ENCODE data around the gene RASA2.

The RASA2 gene

DNA sequence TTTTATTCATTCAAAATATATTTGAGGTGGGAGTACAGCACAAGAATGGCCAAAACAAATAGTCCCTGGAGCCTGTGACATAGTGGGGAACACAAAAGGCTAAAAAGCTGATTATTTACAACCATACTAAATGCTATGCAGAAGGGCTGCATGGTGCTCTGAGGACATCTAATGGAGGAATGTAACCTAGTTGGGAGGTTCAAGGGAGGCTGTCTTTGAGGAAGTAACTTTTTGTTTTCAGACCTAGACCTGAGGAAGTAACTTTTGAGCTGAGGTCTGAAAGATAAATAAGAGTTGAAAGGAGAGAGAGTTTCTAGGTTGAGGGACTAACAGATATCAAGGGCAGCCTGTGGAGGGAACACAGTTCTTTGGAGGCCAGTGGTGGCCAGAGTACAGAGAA, 34.8 kb upstream of the RASA2 start:
- H3K9me3 Mint-ChIP-seq = no peaks in the 10 kb centered on the region
- DNase-seq (peak; percentile 27 to 43), ATAC-seq (peak; percentile 85)
- no peaks in the 10 kb centered on the region for H3K27me3 Mint-ChIP-seq
- H3K4me1 Mint-ChIP-seq = peaks cover 19% of the 10 kb centered on the region
- no peak overlapping the region for H3K27ac Mint-ChIP-seq
- H3K4me3 Mint-ChIP-seq = no peak overlapping the region

DNA sequence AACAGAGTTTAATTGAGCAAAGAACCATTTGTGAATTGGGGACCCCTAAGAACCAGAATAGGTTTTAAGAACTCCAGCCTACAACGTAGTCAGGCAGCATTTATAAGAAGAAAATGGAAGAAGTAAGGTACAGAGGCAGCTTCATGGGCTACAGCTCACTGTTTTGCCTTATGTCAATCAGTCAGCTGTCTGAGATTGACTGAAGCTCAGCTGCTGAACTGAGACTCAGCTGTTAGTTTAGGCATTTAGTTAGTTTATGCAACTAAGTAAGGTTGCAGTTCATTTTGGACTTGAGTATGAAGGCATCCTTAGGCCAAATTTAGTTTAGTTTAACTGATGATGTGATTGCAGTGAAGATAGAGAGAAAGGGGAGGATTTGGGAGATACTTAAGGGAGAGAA, 34.1 kb upstream of the RASA2 start:
- H3K4me3 Mint-ChIP-seq = no peak overlapping the region
- H3K4me1 Mint-ChIP-seq = peaks cover 19% of the 10 kb centered on the region
- H3K27ac Mint-ChIP-seq = no peak overlapping the region
- ATAC-seq = no peak
- H3K27me3 Mint-ChIP-seq = no peaks in the 10 kb centered on the region
- no peak for DNase-seq
- H3K9me3 Mint-ChIP-seq = no peaks in the 10 kb centered on the region

DNA sequence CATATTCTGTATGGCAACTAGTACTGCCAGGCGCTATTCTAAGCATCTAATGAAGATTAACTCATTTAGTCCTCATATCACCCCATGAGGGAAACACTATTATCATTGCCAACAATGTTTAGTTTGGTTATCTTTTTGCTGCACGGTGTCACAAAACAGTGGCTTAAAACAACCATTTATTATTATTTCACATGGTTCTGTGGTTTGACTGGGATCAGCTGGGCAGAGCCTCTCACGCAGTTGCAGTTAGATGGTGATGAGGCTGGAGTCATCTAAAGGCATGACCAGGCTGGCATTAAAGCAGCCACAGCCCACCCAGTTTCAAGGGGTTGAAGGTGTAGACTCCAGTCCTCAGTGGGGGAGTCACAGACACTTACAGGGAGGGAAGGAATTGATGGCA, 32.8 kb upstream of the RASA2 start:
- Mint-ChIP-seq H3K4me1 (peaks cover 19% of the 10 kb centered on the region), H3K4me3 (no peak overlapping the region), H3K9me3 (no peaks in the 10 kb centered on the region), H3K27me3 (no peaks in the 10 kb centered on the region), H3K27ac (no peak overlapping the region)
- DNase-seq (no peak), ATAC-seq (no peak)

DNA sequence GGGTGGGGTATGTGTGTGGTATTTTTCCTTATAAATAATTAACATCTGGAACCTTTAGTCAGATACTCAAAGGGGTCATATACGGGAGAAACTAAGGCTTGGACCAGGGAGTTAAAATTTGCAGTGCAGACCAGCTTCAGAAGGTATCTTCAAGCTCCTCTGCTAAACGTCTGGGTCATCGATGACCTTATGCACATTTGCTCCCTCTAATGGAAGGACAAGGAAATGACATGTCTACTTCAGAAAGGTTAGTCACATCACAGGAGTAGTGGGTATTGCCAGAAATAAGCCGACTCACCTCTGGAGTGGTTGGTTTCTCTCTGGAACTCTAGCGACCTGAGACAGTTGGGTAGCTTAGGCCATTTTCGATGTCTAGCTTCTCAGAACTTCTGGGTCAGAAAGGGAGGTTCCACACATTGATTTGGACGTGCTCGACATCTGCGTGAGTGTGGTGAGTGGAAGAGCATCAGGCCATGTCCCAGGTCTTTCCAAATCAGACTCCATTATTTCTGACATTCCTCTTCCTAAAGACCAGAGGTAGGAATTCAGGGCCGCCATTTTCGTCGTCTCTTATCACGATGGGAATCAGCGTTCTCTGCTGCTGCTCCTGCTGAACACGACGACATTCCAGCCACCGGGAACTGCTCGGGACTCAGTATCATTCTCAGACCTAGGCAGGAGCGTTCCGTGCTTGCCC, 31.8 kb upstream of the RASA2 start:
- Mint-ChIP-seq H3K9me3 (no peaks in the 10 kb centered on the region), H3K4me1 (peaks cover 15% of the 10 kb centered on the region), H3K27me3 (no peaks in the 10 kb centered on the region), H3K27ac (no peak overlapping the region), H3K4me3 (peak overlapping the region in 1 of 2 donors; percentile 24)
- DNase-seq (peak; percentile 39 to 47), ATAC-seq (peak; percentile 87)

DNA sequence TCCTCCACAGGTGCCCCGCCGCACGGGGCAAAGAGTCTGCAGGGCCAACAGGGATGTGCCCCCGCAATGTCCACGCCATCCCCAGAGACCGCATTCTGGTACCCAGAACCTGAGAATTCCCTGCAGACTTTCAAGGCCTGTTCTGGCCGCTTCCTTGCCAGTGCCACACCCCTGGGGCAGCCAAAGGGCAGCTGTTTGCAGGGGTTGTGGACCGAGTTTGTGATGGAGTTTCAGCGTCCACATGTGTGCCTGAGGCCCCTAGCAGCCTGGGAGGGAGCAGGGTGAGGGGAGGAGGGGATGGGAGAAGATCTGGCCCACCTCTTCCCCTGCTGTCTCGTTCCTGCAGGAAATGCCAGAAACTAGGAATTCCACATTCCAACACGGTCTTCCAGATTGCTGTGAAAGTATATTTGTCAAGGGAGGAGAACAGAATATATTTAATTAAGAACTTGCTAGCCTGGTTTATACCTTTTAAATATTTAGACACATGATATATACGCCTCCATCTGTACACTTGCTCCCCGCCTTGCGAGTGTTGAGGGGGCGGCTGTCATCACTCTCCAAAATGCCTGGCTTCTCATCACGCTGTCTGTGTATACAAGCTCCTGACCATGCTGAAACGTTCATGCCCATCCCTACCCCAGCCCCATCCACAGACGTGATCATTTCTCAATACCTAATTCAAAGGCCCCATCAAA, 31.1 kb upstream of the RASA2 start:
- ATAC-seq (no peak), DNase-seq (no peak)
- H3K9me3 Mint-ChIP-seq = no peaks in the 10 kb centered on the region
- H3K4me3 Mint-ChIP-seq = no peak overlapping the region
- no peaks in the 10 kb centered on the region for H3K27me3 Mint-ChIP-seq
- H3K27ac Mint-ChIP-seq = no peak overlapping the region
- H3K4me1 Mint-ChIP-seq = peaks cover 22% of the 10 kb centered on the region

DNA sequence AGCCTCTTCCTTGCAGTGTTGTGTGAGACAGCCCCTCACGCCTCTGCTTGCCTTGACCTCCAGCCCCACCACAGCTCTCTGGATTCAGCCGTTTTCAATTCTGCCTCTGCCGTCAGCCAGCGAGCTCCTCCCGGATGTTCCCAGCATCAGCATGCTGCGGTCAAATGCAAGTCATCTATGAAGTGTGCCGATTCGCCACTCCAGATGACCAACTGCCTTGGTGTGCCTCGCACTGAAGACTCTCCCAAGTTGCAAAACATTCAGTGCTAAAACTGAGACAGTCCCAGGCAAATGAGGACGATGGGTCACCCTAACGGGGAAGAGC, 30.6 kb upstream of the RASA2 start:
- Mint-ChIP-seq H3K27me3 (no peaks in the 10 kb centered on the region), H3K27ac (no peak overlapping the region), H3K9me3 (no peaks in the 10 kb centered on the region), H3K4me1 (peaks cover 24% of the 10 kb centered on the region), H3K4me3 (no peak overlapping the region)
- DNase-seq (no peak), ATAC-seq (no peak)

DNA sequence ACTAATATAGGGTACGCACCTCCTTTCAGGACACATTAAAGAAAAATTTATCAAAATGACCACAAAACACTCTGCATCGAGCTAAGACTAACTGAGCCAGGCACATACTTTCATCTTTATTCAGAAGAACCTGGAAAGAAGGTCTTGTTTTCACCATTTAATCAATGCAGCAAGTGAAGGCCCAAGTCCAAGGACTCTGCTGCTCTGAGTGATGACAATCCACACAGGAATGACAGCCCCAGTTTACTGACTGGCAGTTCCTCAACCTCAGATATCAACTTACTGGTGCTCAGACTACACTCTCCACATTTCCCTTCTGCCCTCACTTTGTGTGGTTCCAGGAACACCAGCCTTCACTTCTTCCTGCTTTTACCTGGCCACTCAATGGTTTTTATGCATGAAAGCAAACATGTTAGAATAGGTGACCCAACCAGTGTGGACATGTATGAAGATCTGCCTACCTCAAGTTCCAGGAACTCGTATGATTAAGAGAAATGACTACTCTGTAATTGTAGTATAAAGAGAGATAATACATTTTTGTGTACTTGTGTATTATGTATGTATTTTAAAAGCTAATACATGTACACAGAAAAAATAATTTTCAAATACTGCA, 29.1 kb upstream of the RASA2 start:
- Mint-ChIP-seq H3K4me1 (peaks cover 24% of the 10 kb centered on the region), H3K27me3 (no peaks in the 10 kb centered on the region), H3K9me3 (peaks cover 0 to 3% of the 10 kb centered on the region in 2 donors), H3K27ac (peak overlapping the region in 1 of 2 donors; percentile 61), H3K4me3 (no peak overlapping the region)
- ATAC-seq = no peak
- DNase-seq = no peak

DNA sequence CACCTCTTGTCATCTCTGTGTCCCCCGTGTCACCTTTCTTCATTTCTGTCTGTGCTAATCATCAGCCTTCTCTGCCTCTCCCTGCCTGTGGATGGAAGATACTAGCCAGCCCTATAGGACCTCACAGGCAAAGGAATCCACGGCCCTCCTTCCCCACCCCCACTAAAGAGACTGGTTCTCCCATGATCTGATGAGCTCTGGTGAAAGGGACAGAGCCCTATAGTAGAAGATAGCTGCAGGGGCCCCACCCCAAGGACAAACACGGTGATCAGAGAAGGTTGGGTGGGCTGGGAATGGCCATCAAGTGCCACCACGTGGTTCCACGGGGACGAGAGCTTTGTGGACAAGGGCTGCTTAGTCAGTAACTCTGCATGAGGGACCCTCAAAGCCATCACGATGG, 27.8 kb upstream of the RASA2 start:
- Mint-ChIP-seq H3K9me3 (peaks cover 4 to 6% of the 10 kb centered on the region in 2 donors), H3K27ac (no peak overlapping the region), H3K27me3 (no peaks in the 10 kb centered on the region), H3K4me1 (peaks cover 24% of the 10 kb centered on the region), H3K4me3 (no peak overlapping the region)
- ATAC-seq (no peak), DNase-seq (no peak)

DNA sequence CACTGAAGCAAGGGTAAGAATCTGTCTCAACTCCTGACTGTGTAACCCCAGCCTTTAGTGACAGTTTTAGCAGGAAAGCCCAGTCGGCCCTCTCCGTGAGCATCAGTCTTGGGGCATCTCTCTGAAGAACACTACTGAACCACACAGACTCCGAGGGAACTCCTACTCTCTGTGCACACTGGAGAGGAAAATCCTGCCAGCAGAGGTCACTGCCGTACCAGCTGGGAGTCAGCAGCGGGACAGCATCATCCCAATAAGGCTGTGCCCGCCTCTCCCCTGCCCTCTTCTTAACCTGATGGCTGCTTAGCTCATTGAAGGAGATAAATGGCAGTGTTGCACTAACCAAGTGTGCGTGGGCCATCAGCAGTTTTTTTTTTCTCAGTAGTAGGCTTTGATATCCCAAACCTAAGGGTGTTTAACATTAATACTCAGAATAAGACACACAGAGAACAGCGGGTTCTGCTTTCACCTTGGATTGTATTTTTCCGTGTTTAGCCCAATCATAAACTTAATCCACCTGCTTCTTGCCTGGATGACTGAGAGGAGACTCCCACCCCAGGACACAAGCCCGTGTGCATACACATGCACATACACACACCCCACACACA, 26.6 kb upstream of the RASA2 start:
- ATAC-seq = peak; percentile 100

DNA sequence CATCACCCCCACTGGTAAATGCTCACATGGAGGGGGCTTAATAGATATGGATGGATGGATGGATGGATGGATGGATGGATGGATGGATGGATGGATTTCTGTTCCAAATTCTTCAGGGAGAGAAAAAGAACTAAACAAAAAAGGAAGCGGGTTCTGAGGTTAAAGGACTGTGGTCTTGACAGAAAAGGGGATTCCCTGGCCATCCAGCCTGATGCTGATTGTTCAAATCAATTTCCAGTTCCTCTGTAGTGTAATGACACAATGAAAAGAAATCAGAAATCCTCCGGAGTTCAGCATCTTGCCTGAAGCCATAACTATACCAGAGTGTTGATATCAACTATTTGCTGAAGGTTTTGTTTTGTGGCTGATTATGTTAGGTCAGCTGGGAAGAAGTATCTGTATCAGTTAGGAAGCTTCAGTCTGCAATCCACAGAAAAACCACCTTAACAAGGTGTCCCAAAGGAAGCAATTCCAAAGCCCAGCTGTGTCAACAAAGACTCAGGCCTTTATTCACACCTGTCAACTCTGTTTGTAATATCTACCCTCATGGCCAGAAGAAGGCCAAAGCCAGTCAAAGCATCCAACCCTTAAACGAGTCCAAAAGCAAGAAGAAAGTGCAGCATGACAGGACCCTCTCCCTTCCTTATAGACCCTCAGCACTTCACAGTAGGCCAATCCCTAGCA, 24.5 kb upstream of the RASA2 start:
- DNase-seq (no peak), ATAC-seq (no peak)
- peaks cover 13% of the 10 kb centered on the region for H3K4me1 Mint-ChIP-seq
- H3K27me3 Mint-ChIP-seq = no peaks in the 10 kb centered on the region
- H3K4me3 Mint-ChIP-seq = no peak overlapping the region
- no peak overlapping the region for H3K27ac Mint-ChIP-seq
- H3K9me3 Mint-ChIP-seq = peaks cover 10 to 21% of the 10 kb centered on the region in 2 donors

More for the DNA sequence above, 26.6 kb upstream of the RASA2 start:
- Mint-ChIP-seq H3K9me3 (peaks cover 10 to 17% of the 10 kb centered on the region in 2 donors), H3K4me1 (peaks cover 14% of the 10 kb centered on the region), H3K4me3 (no peak overlapping the region), H3K27ac (peak overlapping the region in 1 of 2 donors; percentile 17), H3K27me3 (no peaks in the 10 kb centered on the region)
- DNase-seq = peak; percentile 81 to 85

DNA sequence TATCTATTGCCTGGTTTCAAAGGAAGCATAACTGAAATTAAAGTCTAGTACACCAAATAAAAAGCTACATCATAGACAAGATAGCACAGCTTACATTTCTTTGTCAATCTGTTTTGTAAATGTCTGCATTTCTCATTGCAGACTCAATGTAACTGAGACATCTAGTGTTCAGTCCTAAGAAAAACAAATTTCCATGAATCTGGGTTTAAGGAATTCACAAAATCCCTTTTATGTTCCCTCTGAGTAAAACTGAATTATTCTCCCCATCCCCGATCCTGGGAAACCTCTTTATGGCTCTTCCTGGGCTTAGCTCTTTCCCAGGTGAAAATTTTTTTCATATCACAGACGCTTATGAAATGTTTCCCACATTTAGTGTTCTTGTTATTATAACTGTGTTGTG, 21.6 kb upstream of the RASA2 start:
- no peak overlapping the region for H3K27ac Mint-ChIP-seq
- no peaks in the 10 kb centered on the region for H3K27me3 Mint-ChIP-seq
- no peak for DNase-seq

DNA sequence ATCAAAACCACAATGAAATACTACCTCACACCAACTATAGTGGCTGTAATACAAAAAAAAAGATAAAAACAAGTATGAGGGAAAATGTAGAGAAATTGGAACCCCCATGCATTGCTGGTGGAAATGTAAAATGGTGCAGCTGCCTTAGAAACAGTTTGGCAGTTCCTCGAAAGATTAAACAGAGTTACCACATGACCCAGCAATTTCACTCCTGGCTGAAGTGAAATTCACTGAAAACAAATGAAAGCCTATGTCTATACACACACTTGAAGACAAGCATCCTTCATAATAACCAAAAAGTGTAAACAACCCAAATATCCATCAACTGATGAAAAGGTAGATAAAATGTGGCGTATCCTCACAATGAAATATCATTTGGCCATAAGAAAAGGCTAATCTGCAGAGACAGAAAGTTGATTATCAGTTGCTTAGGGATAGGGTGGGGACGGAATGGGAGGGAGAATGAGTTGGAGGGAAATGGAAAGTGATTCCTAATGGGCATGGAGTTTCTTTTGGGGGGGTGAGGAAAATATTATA, 20.1 kb upstream of the RASA2 start:
- no peak overlapping the region for H3K27ac Mint-ChIP-seq
- no peaks in the 10 kb centered on the region for H3K27me3 Mint-ChIP-seq
- H3K9me3 Mint-ChIP-seq = peaks cover 13 to 21% of the 10 kb centered on the region in 2 donors
- no peaks in the 10 kb centered on the region for H3K4me1 Mint-ChIP-seq
- DNase-seq (no peak), ATAC-seq (no peak)
- no peak overlapping the region for H3K4me3 Mint-ChIP-seq

More for the DNA sequence above, 21.6 kb upstream of the RASA2 start:
- H3K4me1 Mint-ChIP-seq = peaks cover 8% of the 10 kb centered on the region
- H3K9me3 Mint-ChIP-seq = peaks cover 13 to 21% of the 10 kb centered on the region in 2 donors
- no peak for ATAC-seq
- H3K4me3 Mint-ChIP-seq = no peak overlapping the region

DNA sequence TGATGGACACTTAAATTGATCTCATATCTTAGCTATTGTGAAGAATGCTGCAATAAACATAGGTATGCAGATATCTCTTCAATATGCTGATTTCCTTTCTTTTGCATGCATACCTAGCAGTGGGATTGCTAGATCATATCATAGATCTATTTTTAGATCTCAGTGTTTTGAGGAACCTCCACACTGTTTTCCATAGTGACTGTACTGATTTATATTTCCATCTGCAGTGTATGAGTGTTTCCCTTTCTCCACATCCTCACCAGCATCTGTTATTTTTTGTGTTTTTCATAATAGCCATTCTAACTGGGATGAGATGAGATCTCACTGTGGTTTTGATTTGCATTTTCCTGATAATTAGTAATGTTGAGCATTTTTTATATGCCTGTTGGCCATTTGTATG, 17.1 kb upstream of the RASA2 start:
- Mint-ChIP-seq H3K4me1 (peaks cover 4% of the 10 kb centered on the region), H3K9me3 (peaks cover 4 to 8% of the 10 kb centered on the region in 2 donors), H3K27me3 (no peaks in the 10 kb centered on the region), H3K27ac (no peak overlapping the region), H3K4me3 (no peak overlapping the region)
- DNase-seq (no peak), ATAC-seq (no peak)

DNA sequence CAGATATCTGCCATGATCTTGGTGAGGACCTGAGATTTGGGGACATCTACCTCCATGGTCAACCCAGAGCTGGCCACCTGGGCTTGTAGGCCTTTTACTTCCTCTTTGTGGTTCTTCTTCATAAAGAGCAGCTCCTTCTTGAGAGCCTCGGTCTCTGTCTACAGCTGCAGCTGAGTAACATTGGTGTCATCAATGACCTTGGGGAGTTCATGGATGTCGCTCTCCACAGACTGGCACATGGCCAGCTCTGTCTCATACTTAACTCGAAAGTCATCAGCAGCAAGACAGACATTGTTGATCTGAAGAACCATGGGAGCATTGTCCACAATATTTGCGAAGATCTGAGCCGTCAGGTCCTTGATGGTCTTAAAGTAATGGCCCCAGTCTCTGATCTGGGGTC, 15.7 kb upstream of the RASA2 start:
- H3K27ac Mint-ChIP-seq = no peak overlapping the region
- peaks cover 18% of the 10 kb centered on the region for H3K4me1 Mint-ChIP-seq
- H3K9me3 Mint-ChIP-seq = peaks cover 0 to 4% of the 10 kb centered on the region in 2 donors
- no peak overlapping the region for H3K4me3 Mint-ChIP-seq
- DNase-seq (no peak), ATAC-seq (no peak)
- H3K27me3 Mint-ChIP-seq = no peaks in the 10 kb centered on the region

DNA sequence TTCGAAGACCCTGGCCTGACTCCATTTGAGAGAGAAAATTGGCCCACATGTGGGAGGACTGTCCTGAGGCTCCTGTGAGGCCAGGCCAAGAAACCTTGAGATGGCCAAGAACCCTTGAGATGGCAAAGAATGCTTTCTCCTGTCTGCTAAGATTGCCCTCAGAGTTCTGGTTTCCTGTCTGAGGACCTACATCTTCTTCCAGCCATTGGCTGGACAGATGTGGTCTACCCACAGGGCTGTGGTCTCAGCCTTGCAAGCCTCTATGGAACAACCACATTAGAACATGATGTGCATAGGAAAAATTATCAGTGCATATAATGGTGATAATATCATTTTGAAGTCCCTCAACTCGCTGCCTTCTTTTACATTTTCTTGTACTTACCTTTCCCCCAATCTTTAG, 10.8 kb upstream of the RASA2 start:
- Mint-ChIP-seq H3K4me1 (peaks cover 48% of the 10 kb centered on the region), H3K4me3 (peak overlapping the region; percentile 14 to 30), H3K27ac (peak overlapping the region in 1 of 2 donors; percentile 61), H3K9me3 (no peaks in the 10 kb centered on the region), H3K27me3 (peaks cover 5% of the 10 kb centered on the region)
- peak; percentile 81 for ATAC-seq
- DNase-seq = peak in 1 of 2 donors; percentile 56
